GM18499 (cell line): ENCODE results near the gene XPNPEP2.
"Not testable (repeated sequence)": the region's sequence is repeated elsewhere in the genome, so short reads cannot be mapped to it uniquely, and the experiment has no call there.

Experiments used
- ATAC-seq: cut with Tn5 transposase; IDR thresholded peaks from one replicate; pipeline ENCODE4 v1.9.1; 2021; ENCODE audit warnings: moderate number of reproducible peaks; ENCODE audit not compliant: insufficient read depth, unreplicated experiment

XPNPEP2 gene

GRCh38 chrX:129718676-129719075, 20.1 kb upstream of the XPNPEP2 start:
- no peak for ATAC-seq

- ATAC-seq: no peak
These were observed 19.5 kb upstream of the XPNPEP2 start for GRCh38 chrX:129719268-129719667.

GRCh38 chrX:129719931-129720530, 18.7 kb upstream of the XPNPEP2 start:
- ATAC-seq: no peak

GRCh38 chrX:129720741-129721140, 18.0 kb upstream of the XPNPEP2 start:
- no peak for ATAC-seq

DNA sequence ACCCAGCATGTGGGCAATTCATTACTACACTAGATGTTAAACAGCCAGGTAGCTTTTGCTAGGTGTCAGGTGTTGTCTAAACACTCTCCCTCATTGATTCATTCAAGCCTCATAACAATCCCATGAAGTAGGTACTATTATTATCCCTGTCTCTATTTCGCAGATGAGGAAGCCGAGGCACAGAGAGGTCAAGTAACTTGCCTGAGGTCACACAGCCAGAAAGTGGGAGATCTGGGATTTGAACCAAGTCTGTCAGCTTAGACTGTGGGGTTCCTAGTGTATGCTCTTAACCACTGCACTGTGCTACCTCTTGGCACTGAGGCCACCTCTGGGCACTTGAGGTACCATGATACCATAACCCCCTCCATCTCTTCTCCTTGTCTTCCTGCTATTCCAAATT, 17.4 kb upstream of the XPNPEP2 start:
- ATAC-seq: no peak

DNA sequence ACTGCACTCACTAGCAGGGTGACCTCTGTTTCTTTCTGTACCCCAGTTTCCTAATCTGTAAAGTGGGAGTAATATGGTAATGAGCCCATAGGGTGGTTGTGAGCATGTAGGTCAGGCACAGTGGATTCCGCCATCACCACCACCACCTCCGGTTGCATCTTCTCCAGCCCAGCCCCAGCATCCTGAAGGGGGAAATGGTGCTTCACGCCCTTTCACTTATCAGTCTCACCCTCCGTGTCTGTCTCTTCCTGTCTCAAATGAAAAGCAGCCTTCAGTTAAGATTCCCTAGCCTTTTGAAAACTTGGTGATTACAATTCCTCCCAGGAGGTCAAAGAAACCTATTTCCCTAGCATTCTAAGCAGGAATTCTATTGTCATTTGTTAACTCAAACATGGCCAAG, 16.9 kb upstream of the XPNPEP2 start:
- ATAC-seq: no peak

DNA sequence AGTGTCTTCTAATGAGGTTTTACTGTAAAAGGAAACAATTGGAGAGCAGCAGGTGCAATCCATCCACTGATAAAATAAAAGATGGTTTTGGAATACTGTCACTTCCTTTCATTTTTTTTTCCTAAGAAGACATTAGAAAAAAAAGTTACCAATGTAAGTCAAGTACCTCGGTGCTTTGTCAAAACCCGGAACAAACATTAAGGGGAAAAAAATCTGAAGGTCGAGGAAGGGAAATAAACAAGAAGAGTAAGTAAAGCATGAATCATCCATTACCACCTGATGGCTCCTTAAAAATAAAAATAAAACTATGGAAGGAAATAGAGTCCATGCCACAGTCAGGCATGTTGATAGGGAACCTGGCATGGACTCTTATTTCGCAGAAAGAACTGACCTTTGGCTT, 15.3 kb upstream of the XPNPEP2 start:
- no peak for ATAC-seq

DNA sequence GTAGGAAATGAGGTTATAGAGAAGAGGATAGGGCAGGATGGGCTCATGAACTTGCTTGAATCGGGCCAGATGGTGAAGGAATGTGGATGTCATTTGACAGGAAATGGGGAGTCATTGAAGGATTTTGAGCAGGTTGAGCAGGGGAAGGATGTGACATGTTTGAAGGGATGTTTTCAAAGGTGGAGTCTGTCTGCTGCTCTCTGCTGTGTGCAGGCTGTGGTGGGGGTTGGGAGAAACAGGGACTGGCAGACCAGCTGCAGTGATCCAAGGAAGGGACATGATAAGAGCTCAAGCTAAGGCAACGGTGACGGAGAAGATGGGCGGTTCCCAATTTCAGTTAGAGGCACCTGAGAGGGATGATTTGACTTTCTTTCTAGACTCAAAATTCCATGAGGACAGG, 14.0 kb upstream of the XPNPEP2 start:
- ATAC-seq: no peak

GRCh38 chrX:129726307-129727111, 12.3 kb upstream of the XPNPEP2 start:
- no peak for ATAC-seq

DNA sequence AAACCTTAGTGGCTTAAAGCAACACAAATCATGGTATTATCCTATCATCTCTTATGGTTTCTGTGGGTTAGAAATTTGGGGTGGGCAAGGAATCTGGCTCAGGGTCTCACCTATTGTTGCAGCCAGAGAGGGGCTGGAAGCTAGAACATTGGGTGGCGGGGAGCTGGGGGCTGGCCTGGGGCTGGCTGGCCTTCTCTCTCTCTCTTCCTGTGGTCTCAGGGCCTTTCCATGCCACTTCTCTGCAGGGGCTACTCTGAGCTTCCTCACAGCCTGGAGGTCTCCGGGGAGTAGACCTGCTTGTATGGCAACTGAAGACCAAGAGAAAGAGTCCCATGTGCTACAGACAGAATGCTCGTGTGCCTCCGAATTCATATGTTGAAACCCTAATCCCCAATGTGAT, 10.7 kb upstream of the XPNPEP2 start:
- no peak for ATAC-seq

DNA sequence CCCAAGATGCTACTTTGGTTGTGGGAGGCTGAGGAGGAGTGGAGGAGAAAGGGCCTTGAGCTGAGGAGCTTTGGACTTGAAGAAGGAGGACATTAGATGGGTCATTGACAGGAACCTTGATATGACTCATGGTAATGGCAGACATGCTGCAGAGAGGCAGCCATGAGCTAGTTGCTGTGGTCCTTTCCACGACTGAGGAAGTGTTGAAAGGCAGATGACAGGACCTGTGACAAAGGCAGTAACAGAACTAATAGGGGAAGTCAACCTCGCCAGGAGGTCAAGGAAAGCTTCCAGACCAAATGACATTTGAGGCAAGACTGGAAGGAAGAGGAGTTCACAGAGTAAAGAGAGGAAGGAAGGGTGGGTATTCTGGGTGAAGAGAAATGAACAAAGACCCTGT, 7.6 kb upstream of the XPNPEP2 start:
- no peak for ATAC-seq

DNA sequence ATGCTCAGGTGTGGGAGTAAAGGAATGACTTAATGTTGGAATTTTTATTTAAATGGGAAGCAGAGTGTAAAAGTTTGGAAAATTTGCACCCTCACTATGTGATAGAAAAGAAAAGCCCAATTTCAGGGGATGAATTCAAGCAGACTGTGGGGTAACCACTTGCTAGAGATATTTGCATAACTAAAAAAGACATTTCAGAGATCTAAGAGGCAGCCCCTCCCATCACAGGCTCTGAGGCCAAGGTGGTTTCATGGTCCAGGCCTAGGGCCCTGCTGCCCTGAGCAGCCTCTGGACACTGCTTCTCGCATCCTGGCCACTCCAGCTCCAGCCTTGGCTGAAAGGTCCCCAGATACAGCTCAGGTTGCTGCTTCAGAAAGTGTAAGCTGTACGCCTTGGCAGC, 5.9 kb upstream of the XPNPEP2 start:
- no peak for ATAC-seq

GRCh38 chrX:129733335-129733734, 5.4 kb upstream of the XPNPEP2 start:
- ATAC-seq: no peak

GRCh38 chrX:129736491-129736890, 2.3 kb upstream of the XPNPEP2 start:
- no peak for ATAC-seq

DNA sequence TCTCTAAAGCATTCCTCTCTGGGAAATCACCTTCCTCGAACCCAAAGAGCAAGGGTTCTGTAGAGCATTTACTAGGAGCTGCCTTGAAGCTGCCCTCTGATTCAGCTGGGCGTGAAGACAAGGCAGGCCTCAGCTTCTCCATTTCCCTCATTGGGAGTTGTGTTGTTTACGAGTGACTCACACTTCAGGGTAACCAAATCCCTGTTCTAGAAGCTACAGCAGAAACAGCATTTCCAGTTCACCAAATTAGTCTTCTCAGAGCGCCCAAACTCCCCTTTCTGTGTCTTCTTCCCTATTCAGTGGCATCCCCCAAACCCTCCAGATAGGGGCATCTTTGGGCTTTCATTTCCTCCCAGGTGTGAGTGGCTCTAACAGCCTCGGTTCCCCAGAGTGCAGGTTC, 863 bp upstream of the XPNPEP2 start:
- ATAC-seq: no peak

DNA sequence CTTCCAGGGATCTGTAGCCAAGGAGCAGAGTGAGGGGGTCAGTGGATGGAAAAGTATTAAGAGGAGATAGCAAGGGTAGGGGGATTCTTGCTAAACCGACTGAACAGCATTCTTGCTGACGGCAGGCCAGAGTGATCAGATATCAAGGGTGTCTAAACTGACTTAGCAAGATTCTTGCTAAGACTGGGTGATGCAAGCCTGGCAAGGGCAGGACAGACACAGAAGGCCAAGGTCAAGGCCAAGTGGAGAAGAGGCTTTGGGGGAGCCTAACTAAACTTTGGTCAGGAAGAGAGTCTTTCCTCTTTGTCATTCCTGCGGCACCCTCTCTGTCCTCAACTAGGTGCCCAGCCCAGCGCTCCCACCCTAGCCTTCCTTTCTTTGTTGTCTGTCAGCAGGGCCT, 799 bp downstream of the XPNPEP2 start:
- ATAC-seq: no peak

- no peak for ATAC-seq
These were observed 3.3 kb downstream of the XPNPEP2 start for GRCh38 chrX:129741880-129742758.

- not testable (repeated sequence) for ATAC-seq
These were observed 4.0 kb downstream of the XPNPEP2 start for GRCh38 chrX:129742759-129743152.

- no peak for ATAC-seq
These were observed 5.0 kb downstream of the XPNPEP2 start for GRCh38 chrX:129743821-129744220.

GRCh38 chrX:129744861-129745321, 6.1 kb downstream of the XPNPEP2 start:
- no peak for ATAC-seq
